Thymus (tissue), 11 donors: Measurements from ENCODE around the gene PDE2A. TPM values are rescaled to one million over a fixed set of nuclear protein-coding genes. Genes with fewer than 3 reads are reported as not detected.

ENCODE experiments used
- DNase-seq, 9 donors: peaks; one replicate each; pipeline ENCODE4 v3.0.0-alpha.2; 2013; ENCODE audit warnings: low spot score in 9 of 9, low read depth in 6 of 9, missing footprints in 1 of 9
- H3K27ac ChIP-seq, 2 donors: one replicate each; pipeline ENCODE4 v1.5.1; 2013; ENCODE audit warnings: control low read depth in 1 of 2, low read depth in 1 of 2, low read length in 1 of 2, mild to moderate bottlenecking in 1 of 2, moderate library complexity in 1 of 2
- H3K27me3 ChIP-seq, 2 donors: one replicate each; pipeline ENCODE4 v1.5.1; 2013; ENCODE audit warnings: low read length in 1 of 2; ENCODE audit not compliant: control insufficient read depth in 2 of 2, insufficient read depth in 1 of 2
- H3K36me3 ChIP-seq, 2 donors: one replicate each; pipeline ENCODE4 v1.5.1; 2013; ENCODE audit warnings: low read length in 1 of 2, mild to moderate bottlenecking in 1 of 2, moderate library complexity in 1 of 2; ENCODE audit not compliant: control insufficient read depth in 2 of 2, insufficient read depth in 2 of 2
- H3K4me1 ChIP-seq, 2 donors: one replicate each; pipeline ENCODE4 v1.5.1; 2013; ENCODE audit warnings: low read length in 2 of 2; ENCODE audit not compliant: control insufficient read depth in 2 of 2, insufficient read depth in 2 of 2
- H3K4me3 ChIP-seq, 2 donors: one replicate each; pipeline ENCODE4 v1.5.1; 2013; ENCODE audit warnings: low read length in 2 of 2, control low read depth in 1 of 2, mild to moderate bottlenecking in 1 of 2
- H3K9me3 ChIP-seq, 2 donors: one replicate each; pipeline ENCODE4 v1.5.1; 2013; ENCODE audit warnings: low read length in 1 of 2, mild to moderate bottlenecking in 1 of 2; ENCODE audit not compliant: control insufficient read depth in 2 of 2, insufficient read depth in 1 of 2
- WGBS: extraction: QIAGEN DNeasy Blood & Tissue Kit; methylation state at CpG from one replicate; pipeline ENCODE4 v1.1.7; 2013; 5-methylcytosine and 5-hydroxymethylcytosine counted together
- polyA plus RNA-seq: library from polyadenylated mRNA; stranded (reverse); fragments of 200-250 nt; gene quantifications from one replicate; pipeline ENCODE4 v1.2.3, GENCODE V29; 2013
- total RNA-seq: library from RNA; stranded (reverse); fragments of 120-200 nt; gene quantifications from one replicate; pipeline ENCODE4 v1.2.4, GENCODE V29; 2013
- donor health status: healthy.

The PDE2A gene
- total and polyA plus RNA-seq, 2 donors = 1.1 to 16.9 TPM

DNA sequence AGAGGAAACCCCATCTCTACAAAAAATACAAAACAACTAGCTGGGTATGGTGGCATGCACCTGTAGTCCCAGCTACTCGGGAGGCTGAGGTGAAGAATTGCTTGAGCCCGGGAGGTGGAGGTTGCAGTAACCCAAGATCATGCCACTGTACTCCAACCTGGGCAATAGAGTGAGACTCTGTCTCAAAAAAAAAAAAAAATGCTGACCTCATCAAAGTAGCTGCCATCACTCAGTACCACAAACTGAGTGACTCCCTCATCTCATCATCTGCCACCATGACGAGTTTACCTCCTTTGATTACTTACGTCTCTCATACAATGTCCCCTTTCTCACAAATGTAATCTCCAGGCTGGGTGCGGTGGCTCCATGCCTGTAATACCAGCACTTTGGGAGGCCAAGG is 122.7 kb downstream of the PDE2A start:
- Histone ChIP-seq H3K4me3 (no peak overlapping the region), H3K27ac (no peak overlapping the region), H3K4me1 (no peaks in the 10 kb centered on the region), H3K36me3 (no peaks in the 10 kb centered on the region), H3K27me3 (peaks cover 0 to 5% of the 10 kb centered on the region in 2 donors), H3K9me3 (no peaks in the 10 kb centered on the region)
- 96% methylated on average over 5 of the region's 5 CpGs for WGBS
- no peak for DNase-seq

DNA sequence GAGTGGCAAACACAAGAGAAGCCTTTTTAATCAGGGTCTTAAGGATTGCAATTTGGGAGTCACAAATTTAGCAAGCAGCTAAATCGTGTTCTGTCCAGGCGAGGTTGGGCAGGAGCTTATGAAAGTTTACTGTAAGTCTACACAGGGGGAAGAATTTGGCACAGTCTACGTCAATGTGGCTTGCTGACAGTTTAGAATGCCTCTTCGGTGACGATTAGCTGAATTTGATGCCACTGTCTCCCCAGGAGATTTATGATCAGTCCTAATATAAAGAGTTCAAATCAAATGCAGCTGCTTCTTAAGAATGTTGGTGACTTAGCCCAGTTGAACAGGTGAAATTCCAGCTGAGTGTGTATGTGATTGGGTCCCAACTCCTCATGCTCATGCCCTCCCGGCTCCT is 125.8 kb downstream of the PDE2A start:
- H3K27me3 ChIP-seq = peaks cover 0 to 5% of the 10 kb centered on the region in 2 donors
- DNase-seq = no peak
- H3K4me3 ChIP-seq = no peak overlapping the region
- no peaks in the 10 kb centered on the region for H3K36me3 ChIP-seq
- H3K4me1 ChIP-seq = no peaks in the 10 kb centered on the region
- H3K9me3 ChIP-seq = no peaks in the 10 kb centered on the region
- H3K27ac ChIP-seq = no peak overlapping the region
- WGBS = 96% methylated on average over 6 of the region's 6 CpGs

GRCh38 chr11:72546866-72547265 is 127.4 kb downstream of the PDE2A start:
- H3K9me3 ChIP-seq = no peaks in the 10 kb centered on the region
- WGBS = 78% methylated on average over 9 of the region's 9 CpGs
- no peaks in the 10 kb centered on the region for H3K36me3 ChIP-seq
- H3K27me3 ChIP-seq = peaks cover 0 to 7% of the 10 kb centered on the region in 2 donors
- DNase-seq = no peak
- H3K4me3 ChIP-seq = no peak overlapping the region
- H3K4me1 ChIP-seq = no peaks in the 10 kb centered on the region
- H3K27ac ChIP-seq = no peak overlapping the region

DNA sequence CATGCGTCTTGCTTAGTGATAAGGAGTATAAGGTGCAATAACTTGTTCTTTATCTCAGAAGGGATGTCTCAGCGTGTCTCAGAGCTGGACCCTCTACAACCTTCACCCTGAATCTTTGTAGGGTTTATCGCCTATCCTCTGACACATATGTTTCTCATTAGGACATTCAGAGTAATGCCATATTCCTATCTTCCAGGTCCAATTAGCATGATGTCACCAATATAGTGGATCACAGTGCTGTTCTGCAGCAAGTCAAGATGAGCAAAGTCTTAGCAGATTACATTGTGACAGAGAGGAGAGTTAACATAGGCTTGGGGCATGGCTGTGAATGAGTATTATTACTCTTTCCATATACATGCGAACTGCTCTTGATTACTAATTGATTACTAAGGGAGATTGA is 129.6 kb downstream of the PDE2A start:
- DNase-seq = no peak
- no peaks in the 10 kb centered on the region for H3K9me3 ChIP-seq
- no peaks in the 10 kb centered on the region for H3K4me1 ChIP-seq
- H3K36me3 ChIP-seq = no peaks in the 10 kb centered on the region
- no peak overlapping the region for H3K27ac ChIP-seq
- H3K4me3 ChIP-seq = no peak overlapping the region
- WGBS = 94% methylated on average over 4 of the region's 4 CpGs
- peaks cover 0 to 10% of the 10 kb centered on the region in 2 donors for H3K27me3 ChIP-seq

DNA sequence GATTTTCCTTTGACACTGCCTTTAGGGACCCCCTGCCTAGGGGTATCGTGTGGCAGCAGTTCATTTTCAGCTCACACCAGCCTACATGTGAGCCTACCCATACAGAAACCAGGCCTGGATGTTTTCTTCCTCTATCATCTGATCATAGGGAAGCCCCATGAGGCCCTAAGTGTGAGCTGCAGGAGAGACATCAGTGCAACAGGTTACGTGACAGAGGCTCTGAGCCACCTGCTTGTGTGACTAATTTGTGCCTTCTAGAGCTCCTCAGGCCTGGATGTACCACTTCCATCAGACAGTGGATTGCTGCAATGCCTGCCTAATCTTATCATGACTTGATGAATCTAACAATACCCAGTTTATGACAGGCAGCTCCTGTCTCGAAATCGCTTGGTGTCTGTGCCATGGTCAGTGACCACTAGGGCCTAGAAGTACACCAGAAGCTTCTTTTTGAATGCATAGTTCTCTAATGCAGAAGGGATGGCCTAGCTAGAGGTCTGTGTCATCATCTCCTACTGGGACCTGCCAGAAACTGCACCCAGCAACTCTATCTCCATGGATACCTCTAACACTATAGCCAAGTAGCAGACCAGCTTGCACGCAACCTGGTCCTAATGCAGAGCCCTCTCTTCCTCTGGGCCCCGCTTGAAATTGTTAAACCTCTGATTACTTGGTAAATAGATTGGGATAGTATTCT is 130.2 kb downstream of the PDE2A start:
- Histone ChIP-seq H3K27ac (no peak overlapping the region), H3K4me3 (no peak overlapping the region), H3K36me3 (no peaks in the 10 kb centered on the region), H3K4me1 (no peaks in the 10 kb centered on the region), H3K27me3 (peaks cover 0 to 10% of the 10 kb centered on the region in 2 donors), H3K9me3 (no peaks in the 10 kb centered on the region)
- WGBS = 95% methylated on average over 6 of the region's 6 CpGs
- DNase-seq = no peak

DNA sequence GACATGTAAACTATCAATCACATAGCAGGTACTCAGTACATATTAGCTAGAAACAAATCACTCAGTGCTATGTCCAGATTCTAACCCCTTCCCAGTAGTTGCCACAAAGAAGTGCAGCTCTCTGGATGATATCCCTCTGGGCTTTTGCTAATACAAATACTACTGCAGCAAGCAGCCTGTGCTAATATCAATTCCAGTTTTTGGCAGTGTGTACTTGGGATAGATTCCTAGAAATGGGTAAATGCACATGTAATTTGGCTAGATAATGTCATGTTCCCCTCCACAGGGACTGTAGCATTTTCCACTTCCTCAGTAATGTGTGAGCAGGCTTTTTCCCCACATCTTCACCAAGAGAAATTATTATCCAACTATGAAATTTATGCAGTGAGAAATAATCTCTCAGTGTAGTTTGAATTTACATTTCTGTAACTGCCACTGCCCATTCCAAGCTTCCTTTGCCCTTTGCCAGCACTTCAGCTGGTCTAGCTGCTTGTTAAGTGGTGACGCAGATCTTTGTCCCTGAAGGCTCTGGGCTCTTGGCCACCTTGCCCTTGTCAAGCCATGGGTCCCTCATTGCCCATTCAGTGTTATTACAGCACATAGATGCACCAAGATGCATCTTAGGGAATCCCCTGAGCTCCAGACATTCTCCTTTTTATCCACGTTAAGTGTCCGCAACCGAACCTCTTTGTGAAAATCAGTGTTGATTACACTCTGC is 132.8 kb downstream of the PDE2A start:
- H3K27ac ChIP-seq = no peak overlapping the region
- H3K9me3 ChIP-seq = no peaks in the 10 kb centered on the region
- no peak for DNase-seq
- no peak overlapping the region for H3K4me3 ChIP-seq
- 97% methylated on average over 4 of the region's 4 CpGs for WGBS
- H3K4me1 ChIP-seq = no peaks in the 10 kb centered on the region
- H3K36me3 ChIP-seq = no peaks in the 10 kb centered on the region
- peaks cover 0 to 11% of the 10 kb centered on the region in 2 donors for H3K27me3 ChIP-seq

- no peak overlapping the region for H3K27ac ChIP-seq
- H3K27me3 ChIP-seq = peaks cover 0 to 10% of the 10 kb centered on the region in 2 donors
- H3K4me1 ChIP-seq = no peaks in the 10 kb centered on the region
- no peaks in the 10 kb centered on the region for H3K9me3 ChIP-seq
- H3K4me3 ChIP-seq = no peak overlapping the region
- no peak for DNase-seq
- H3K36me3 ChIP-seq = no peaks in the 10 kb centered on the region
- 96% methylated on average over 2 of the region's 2 CpGs for WGBS
Observed at GRCh38 chr11:72537051-72537450, 137.2 kb downstream of the PDE2A start.

DNA sequence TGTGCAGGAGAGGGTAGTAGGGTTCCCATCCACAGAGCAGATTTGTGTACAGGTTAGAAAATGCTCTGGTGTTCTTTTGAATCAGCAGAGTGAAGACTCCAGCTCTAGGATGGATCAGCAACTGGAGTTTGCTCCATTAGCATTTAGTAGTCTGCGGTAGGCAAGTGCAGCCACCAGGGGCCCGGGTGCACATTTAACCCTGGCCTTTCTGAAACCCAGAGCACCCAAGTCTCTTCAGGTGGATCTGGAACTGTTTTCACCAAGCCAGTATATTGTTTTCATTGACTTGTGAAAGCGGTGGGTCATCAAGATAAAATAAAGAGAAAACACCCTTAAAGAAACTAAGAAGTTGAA is 139.1 kb downstream of the PDE2A start:
- WGBS = 72% methylated on average over 3 of the region's 3 CpGs
- Histone ChIP-seq H3K36me3 (no peaks in the 10 kb centered on the region), H3K4me3 (no peak overlapping the region), H3K27ac (no peak overlapping the region), H3K27me3 (peaks cover 0 to 6% of the 10 kb centered on the region in 2 donors), H3K9me3 (no peaks in the 10 kb centered on the region), H3K4me1 (no peaks in the 10 kb centered on the region)
- no peak for DNase-seq

- WGBS = 82% methylated on average over 3 of the region's 3 CpGs
- H3K27ac ChIP-seq = no peak overlapping the region
Observed at GRCh38 chr11:72534371-72535193, 139.6 kb downstream of the PDE2A start.

More at GRCh38 chr11:72534371-72535193, 139.6 kb downstream of the PDE2A start:
- DNase-seq = no peak
- H3K4me3 ChIP-seq = no peak overlapping the region
- peaks cover 0 to 6% of the 10 kb centered on the region in 2 donors for H3K27me3 ChIP-seq
- no peaks in the 10 kb centered on the region for H3K36me3 ChIP-seq
- H3K4me1 ChIP-seq = no peaks in the 10 kb centered on the region
- H3K9me3 ChIP-seq = no peaks in the 10 kb centered on the region
